GM10248 (cell line): ENCODE results near the gene ARF1.

ENCODE experiments used
- CTCF ChIA-PET: fragments of 300-600 bp; sonication (Branson Sonifier 250); formaldehyde crosslinking; extraction: SDS; loops from one replicate; lab custom pipeline; 2021; ENCODE audit warnings: antibody characterized with exemption; lab: Yijun Ruan, JAX
- POLR2A ChIA-PET: fragments of 350-650 bp; sonication (Branson Sonifier 250); formaldehyde crosslinking; extraction: SDS; loops from one replicate; lab custom pipeline; 2020; ENCODE audit warnings: antibody characterized with exemption; lab: Yijun Ruan, JAX
- DNase-seq: peaks from one replicate; pipeline ENCODE4 v3.0.0; 2012; ENCODE audit errors: extremely low spot score
- CTCF ChIP-seq: IDR thresholded peaks from 2 replicates; pipeline ENCODE4 v1.5.1; 2012; ENCODE audit warnings: mild to moderate bottlenecking, low read depth; ENCODE audit errors: extremely low read depth, missing control alignments, control extremely low read depth

The ARF1 gene

GRCh38 chr1:228142155-228142691 lies 59.7 kb downstream of the ARF1 start:
- DNase-seq, result no peak
- CTCF ChIA-PET, result interaction anchor here (0.7 to 4.9 kb wide), 5 partner anchors 10 to 23 kb away, joined by 3 to 41 read pairs (median 6); partner anchors contain the start of gene IBA57
- no peak for TF ChIP-seq CTCF
- POLR2A ChIA-PET, result no interaction called here

- no peak for DNase-seq
- POLR2A ChIA-PET, result no interaction called here
- TF ChIP-seq CTCF, result no peak
Measured at GRCh38 chr1:228142701-228143136, 60.2 kb downstream of the ARF1 start.

GRCh38 chr1:228143480-228144192 lies 61.1 kb downstream of the ARF1 start:
- no peak for TF ChIP-seq CTCF
- ChIA-PET CTCF (interaction anchor here (0.7 to 4.9 kb wide), 5 partner anchors 8 to 25 kb away, joined by 3 to 41 read pairs (median 6); partner anchors contain the start of gene IBA57), POLR2A (no interaction called here)
- DNase-seq, result peak; percentile 11

More at GRCh38 chr1:228142701-228143136, 60.2 kb downstream of the ARF1 start:
- CTCF ChIA-PET, result interaction anchor here (0.7 to 4.9 kb wide), 6 partner anchors 9 to 26 kb away, joined by 3 to 41 read pairs (median 6); partner anchors contain the start of gene IBA57

- POLR2A ChIA-PET, result no interaction called here
Measured at GRCh38 chr1:228144193-228144992, 61.9 kb downstream of the ARF1 start.

GRCh38 chr1:228144993-228145343 lies 62.5 kb downstream of the ARF1 start:
- ChIA-PET POLR2A (no interaction called here), CTCF (interaction anchor here (4.9 kb wide), 1 partner anchor 20 kb away, joined by 41 read pairs; the partner anchor contains the start of gene IBA57)
- no peak for TF ChIP-seq CTCF
- DNase-seq, result no peak

More at GRCh38 chr1:228144193-228144992, 61.9 kb downstream of the ARF1 start:
- CTCF ChIA-PET, result interaction anchor here (2.0 to 4.9 kb wide), 2 partner anchors 10 to 21 kb away, joined by 5 to 41 read pairs; partner anchors contain the start of gene IBA57
- TF ChIP-seq CTCF, result no peak
- peak; percentile 10 for DNase-seq
